ENCODE results near the gene UVRAG. TPM values are rescaled to one million over a fixed set of nuclear protein-coding genes. Genes with fewer than 3 reads are reported as not detected.

UVRAG gene
- total RNA-seq, 1 donor from 2014 or later: 38.1 TPM

GRCh38 chr11:76152741-76153570 is 337.9 kb downstream of the UVRAG start:
- no peak for DNase-seq

GRCh38 chr11:76153571-76153923 is 338.5 kb downstream of the UVRAG start:
- no peak for DNase-seq

- DNase-seq: no peak
Observed at GRCh38 chr11:76155500-76156227, 340.7 kb downstream of the UVRAG start.

- no peak for DNase-seq
Observed at GRCh38 chr11:76156971-76157427, 342.0 kb downstream of the UVRAG start.

- DNase-seq: no peak
Observed at GRCh38 chr11:76157891-76158290, 342.9 kb downstream of the UVRAG start.

GRCh38 chr11:76158394-76159302 is 343.6 kb downstream of the UVRAG start:
- no peak for DNase-seq

- DNase-seq: no peak
Observed at GRCh38 chr11:76159303-76159937, 344.4 kb downstream of the UVRAG start.

- DNase-seq: no peak
Observed at GRCh38 chr11:76159983-76160661, 345.1 kb downstream of the UVRAG start.

- DNase-seq: no peak
Observed at GRCh38 chr11:76160856-76161255, 345.8 kb downstream of the UVRAG start.

- no peak for DNase-seq
Observed at GRCh38 chr11:76161261-76161961, 346.4 kb downstream of the UVRAG start.

- no peak for DNase-seq
Observed at GRCh38 chr11:76162336-76163288, 347.6 kb downstream of the UVRAG start.

GRCh38 chr11:76163289-76163880 is 348.4 kb downstream of the UVRAG start:
- no peak for DNase-seq

- DNase-seq: no peak
Observed at GRCh38 chr11:76164081-76164480, 349.1 kb downstream of the UVRAG start.

GRCh38 chr11:76164861-76165751 is 350.1 kb downstream of the UVRAG start:
- DNase-seq: no peak

GRCh38 chr11:76166314-76166713 is 351.3 kb downstream of the UVRAG start:
- no peak for DNase-seq

- no peak for DNase-seq
Observed at GRCh38 chr11:76167590-76167989, 352.6 kb downstream of the UVRAG start.

- DNase-seq: no peak
Observed at GRCh38 chr11:76169473-76169896, 354.5 kb downstream of the UVRAG start.

GRCh38 chr11:76170468-76170867 is 355.5 kb downstream of the UVRAG start:
- no peak for DNase-seq
